HG03135 (cell line): Measurements from ENCODE around the gene MAML2.

Experiments
- ATAC-seq: cut with Tn5 transposase; IDR thresholded peaks from one replicate; pipeline ENCODE4 v1.9.1; 2021; ENCODE audit warnings: mild to moderate bottlenecking, moderate library complexity; ENCODE audit not compliant: unreplicated experiment

The MAML2 gene

GRCh38 chr11:95931916-95932315 is 411.1 kb downstream of the MAML2 start:
- no peak for ATAC-seq

- ATAC-seq, result no peak
Measured at GRCh38 chr11:95930948-95931347, 412.0 kb downstream of the MAML2 start.

- no peak for ATAC-seq
Measured at GRCh38 chr11:95926726-95927125, 416.3 kb downstream of the MAML2 start.
